HEK293 (cell line): ENCODE data around the gene CRTC3.

Experiments
- CTCF ChIA-PET: fragments of 350-600 bp; formaldehyde crosslinking; extraction: SDS; loops from one replicate; lab custom pipeline; 2021; ENCODE audit warnings: antibody characterized with exemption; lab: Yijun Ruan, JAX
- POLR2A ChIA-PET: fragments of 300-600 bp; formaldehyde crosslinking; extraction: SDS; loops from one replicate; lab custom pipeline; 2020; ENCODE audit warnings: antibody characterized with exemption, inconsistent platforms; lab: Yijun Ruan, JAX
- H3K27ac ChIP-seq: fragments of 200-500 bp; sonication (Bioruptor generic); 2 replicates; pipeline ENCODE4 v1.5.1; 2014; ENCODE audit warnings: low read depth, low read length, control low read depth, inconsistent platforms; ENCODE audit errors: extremely low read depth
- H3K36me3 ChIP-seq, 2 experiments: fragments of 200-500 bp in 1 of 2; sonication (Bioruptor generic) in 1 of 2; 1 replicate in 1 of 2; 2 replicates in 1 of 2; pipeline ENCODE4 v1.5.1; 2014 to 2017; ENCODE audit warnings: inconsistent platforms in 2 of 2, low read length in 2 of 2; ENCODE audit not compliant: control insufficient read depth in 2 of 2, insufficient read depth in 1 of 2
- H3K4me1 ChIP-seq: fragments of 200-500 bp; sonication (Bioruptor generic); 2 replicates; pipeline ENCODE4 v1.5.1; 2014; ENCODE audit warnings: mild to moderate bottlenecking, low read length, inconsistent platforms; ENCODE audit not compliant: control insufficient read depth, insufficient read depth
- H3K4me3 ChIP-seq: 2 replicates; pipeline ENCODE4 v1.5.1; 2011; ENCODE audit warnings: low read depth, mild to moderate bottlenecking, control low read depth, low read length, moderate library complexity
- H3K9me3 ChIP-seq: fragments of 200-500 bp; sonication (Bioruptor generic); 2 replicates; pipeline ENCODE4 v1.5.1; 2014; ENCODE audit warnings: low read depth, low read length, inconsistent platforms; ENCODE audit not compliant: control insufficient read depth, insufficient read depth
- EGR2 ChIP-seq: fragments of 450-650 bp; formaldehyde crosslinking; IDR thresholded peaks from 2 replicates; pipeline ENCODE4 v1.5.1; 2016; ENCODE audit warnings: low read depth, missing biosample characterization, missing genetic modification characterization
- FEZF1 ChIP-seq: fragments of 450-650 bp; formaldehyde crosslinking; IDR thresholded peaks from 2 replicates; pipeline ENCODE4 v1.5.1; 2016; ENCODE audit warnings: missing biosample characterization, missing genetic modification characterization
- GLIS1 ChIP-seq: fragments of 450-650 bp; formaldehyde crosslinking; IDR thresholded peaks from 2 replicates; pipeline ENCODE4 v1.5.1; 2016; ENCODE audit warnings: missing biosample characterization, missing genetic modification characterization
- KLF1 ChIP-seq: fragments of 450-650 bp; formaldehyde crosslinking; IDR thresholded peaks from 2 replicates; pipeline ENCODE4 v1.5.1; 2016; ENCODE audit warnings: missing biosample characterization, missing genetic modification characterization
- KLF7 ChIP-seq: fragments of 450-650 bp; formaldehyde crosslinking; IDR thresholded peaks from 2 replicates; pipeline ENCODE4 v1.5.1; 2016; ENCODE audit warnings: missing biosample characterization, missing genetic modification characterization, borderline replicate concordance
- KLF9 ChIP-seq: fragments of 450-650 bp; formaldehyde crosslinking; IDR thresholded peaks from 2 replicates; pipeline ENCODE4 v1.5.1; 2016; ENCODE audit warnings: missing biosample characterization, missing genetic modification characterization, low read depth
- SP7 ChIP-seq: fragments of 450-650 bp; formaldehyde crosslinking; IDR thresholded peaks from 2 replicates; pipeline ENCODE4 v1.5.1; 2016; ENCODE audit warnings: missing biosample characterization, missing genetic modification characterization
- ZBTB11 ChIP-seq: fragments of 450-650 bp; formaldehyde crosslinking; conservative IDR thresholded peaks from 2 replicates; pipeline ENCODE4 v1.5.1; 2016; ENCODE audit warnings: low read depth, missing biosample characterization, missing genetic modification characterization
- ZNF114 ChIP-seq: fragments of 450-650 bp; formaldehyde crosslinking; IDR thresholded peaks from 2 replicates; pipeline ENCODE4 v1.5.0; 2017; ENCODE audit warnings: missing biosample characterization, missing genetic modification characterization
- ZNF121 ChIP-seq: fragments of 450-650 bp; formaldehyde crosslinking; IDR thresholded peaks from 2 replicates; pipeline ENCODE4 v1.5.1; 2016; ENCODE audit warnings: missing biosample characterization, missing genetic modification characterization
- ZNF175 ChIP-seq: fragments of 450-650 bp; formaldehyde crosslinking; IDR thresholded peaks from 2 replicates; pipeline ENCODE4 v1.5.1; 2016; ENCODE audit warnings: missing biosample characterization, missing genetic modification characterization
- ZNF2 ChIP-seq: fragments of 450-650 bp; formaldehyde crosslinking; IDR thresholded peaks from 2 replicates; pipeline ENCODE4 v1.5.1; 2016; ENCODE audit warnings: missing biosample characterization, missing genetic modification characterization
- ZNF366 ChIP-seq: fragments of 450-650 bp; formaldehyde crosslinking; conservative IDR thresholded peaks from 2 replicates; pipeline ENCODE4 v1.5.1; 2016; ENCODE audit warnings: missing biosample characterization, missing genetic modification characterization
- ZNF423 ChIP-seq: fragments of 450-650 bp; formaldehyde crosslinking; IDR thresholded peaks from 2 replicates; pipeline ENCODE4 v1.5.1; 2016; ENCODE audit warnings: missing biosample characterization, missing genetic modification characterization
- ZNF433 ChIP-seq: fragments of 450-650 bp; formaldehyde crosslinking; IDR thresholded peaks from 2 replicates; pipeline ENCODE4 v1.5.1; 2016; ENCODE audit warnings: missing biosample characterization, missing genetic modification characterization, low read depth
- ZNF48 ChIP-seq: fragments of 450-650 bp; formaldehyde crosslinking; IDR thresholded peaks from 2 replicates; pipeline ENCODE4 v1.5.1; 2016; ENCODE audit warnings: missing biosample characterization, missing genetic modification characterization
- ZNF624 ChIP-seq: fragments of 450-650 bp; formaldehyde crosslinking; IDR thresholded peaks from 2 replicates; pipeline ENCODE4 v1.5.1; 2017; ENCODE audit warnings: missing biosample characterization, missing genetic modification characterization
- ZNF837 ChIP-seq: fragments of 450-650 bp; formaldehyde crosslinking; IDR thresholded peaks from 2 replicates; pipeline ENCODE4 v1.5.1; 2016; ENCODE audit warnings: missing biosample characterization, missing genetic modification characterization
- ZSCAN5A ChIP-seq: fragments of 450-650 bp; formaldehyde crosslinking; IDR thresholded peaks from 2 replicates; pipeline ENCODE4 v1.5.1; 2016; ENCODE audit warnings: missing biosample characterization, missing genetic modification characterization
- ZXDB ChIP-seq: fragments of 450-650 bp; formaldehyde crosslinking; IDR thresholded peaks from 2 replicates; pipeline ENCODE4 v1.5.1; 2016; ENCODE audit warnings: missing biosample characterization, missing genetic modification characterization
- TF ChIP-seq, protein P1 (sequence below): fragments of 450-650 bp; IDR thresholded peaks from 2 replicates; pipeline ENCODE4 v1.5.1; 2018; ENCODE audit warnings: missing biosample characterization, mild to moderate bottlenecking, missing genetic modification characterization

CRTC3 gene

DNA sequence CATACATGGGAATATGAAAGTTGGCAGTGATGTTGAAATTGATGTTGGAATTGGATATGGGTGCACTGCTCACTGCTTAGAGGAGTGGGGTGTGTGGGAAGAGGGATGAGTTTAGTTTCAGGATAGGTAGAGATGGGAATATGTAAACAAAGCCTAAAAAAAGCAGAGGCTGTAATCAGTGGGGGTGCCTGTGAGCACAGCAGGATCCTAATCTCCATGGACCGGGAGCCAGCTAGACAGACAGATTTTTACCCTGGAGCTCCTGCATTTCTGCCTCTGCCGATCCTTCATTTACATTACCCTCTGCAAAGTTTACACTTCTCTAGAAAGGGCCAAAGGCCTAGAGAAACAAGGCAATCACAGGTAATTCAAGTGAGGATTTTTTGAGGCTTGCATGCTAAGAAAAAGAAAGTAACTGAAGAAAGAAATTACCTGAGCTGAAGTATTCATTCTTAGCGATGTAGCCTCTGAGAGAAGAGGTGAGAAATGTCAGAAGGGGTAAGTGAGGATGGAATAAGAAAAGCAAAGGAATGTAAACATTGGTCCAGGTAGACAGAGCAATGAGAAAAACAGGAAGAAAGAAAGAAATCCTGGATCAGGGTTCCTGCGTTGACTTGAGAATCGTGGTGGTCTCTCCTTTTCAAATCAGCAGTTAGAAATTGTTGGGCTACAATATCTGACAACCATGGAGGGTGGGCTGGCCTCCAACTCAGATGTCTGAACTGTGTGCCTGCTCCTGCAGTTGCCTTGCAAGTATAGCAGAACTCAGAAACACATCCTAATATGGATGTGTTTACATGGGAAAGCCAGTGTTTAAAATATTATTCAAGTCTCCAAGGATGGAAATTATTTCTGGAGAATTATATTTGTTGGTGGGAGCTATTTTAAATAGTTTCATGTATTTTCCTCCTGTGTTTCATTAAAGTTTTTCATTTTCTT, 79.8 kb downstream of the CRTC3 start (continued):
- TF ChIP-seq GLIS1 (tag by site-specific recombination) (peak; percentile 87), ZNF366 (tag by site-specific recombination) (no peak)
- TF ChIP-seq, all 188 proteins: peak for 5

- no peak overlapping the region for H3K27ac ChIP-seq
- TF ChIP-seq KLF9 (no peak), ZNF48 (tag by site-specific recombination) (no peak), ZNF121 (no peak), KLF1 (no peak)
- TF ChIP-seq, protein P1, sequence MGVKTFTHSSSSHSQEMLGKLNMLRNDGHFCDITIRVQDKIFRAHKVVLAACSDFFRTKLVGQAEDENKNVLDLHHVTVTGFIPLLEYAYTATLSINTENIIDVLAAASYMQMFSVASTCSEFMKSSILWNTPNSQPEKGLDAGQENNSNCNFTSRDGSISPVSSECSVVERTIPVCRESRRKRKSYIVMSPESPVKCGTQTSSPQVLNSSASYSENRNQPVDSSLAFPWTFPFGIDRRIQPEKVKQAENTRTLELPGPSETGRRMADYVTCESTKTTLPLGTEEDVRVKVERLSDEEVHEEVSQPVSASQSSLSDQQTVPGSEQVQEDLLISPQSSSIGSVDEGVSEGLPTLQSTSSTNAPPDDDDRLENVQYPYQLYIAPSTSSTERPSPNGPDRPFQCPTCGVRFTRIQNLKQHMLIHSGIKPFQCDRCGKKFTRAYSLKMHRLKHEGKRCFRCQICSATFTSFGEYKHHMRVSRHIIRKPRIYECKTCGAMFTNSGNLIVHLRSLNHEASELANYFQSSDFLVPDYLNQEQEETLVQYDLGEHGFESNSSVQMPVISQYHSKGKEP, result no peak
- TF ChIP-seq, all 188 proteins: peak for 0
- Histone ChIP-seq H3K9me3 (no peaks in the 10 kb centered on the region), H3K36me3 (peaks cover 19 to 45% of the 10 kb centered on the region in 2 experiments), H3K4me3 (no peak overlapping the region), H3K4me1 (peaks cover 3% of the 10 kb centered on the region; the same call in 1 of the 2 replicates)
- ChIA-PET POLR2A (interaction anchor here (0.5 kb wide), 1 partner anchor 344 kb away, joined by 5 read pairs; no protein-coding TSS in a partner anchor), CTCF (interaction anchor here (0.7 kb wide), 1 partner anchor 321 kb away, joined by 3 read pairs; no protein-coding TSS in a partner anchor)
Observed at GRCh38 chr15:90610190-90610589, 80.5 kb downstream of the CRTC3 start.

DNA sequence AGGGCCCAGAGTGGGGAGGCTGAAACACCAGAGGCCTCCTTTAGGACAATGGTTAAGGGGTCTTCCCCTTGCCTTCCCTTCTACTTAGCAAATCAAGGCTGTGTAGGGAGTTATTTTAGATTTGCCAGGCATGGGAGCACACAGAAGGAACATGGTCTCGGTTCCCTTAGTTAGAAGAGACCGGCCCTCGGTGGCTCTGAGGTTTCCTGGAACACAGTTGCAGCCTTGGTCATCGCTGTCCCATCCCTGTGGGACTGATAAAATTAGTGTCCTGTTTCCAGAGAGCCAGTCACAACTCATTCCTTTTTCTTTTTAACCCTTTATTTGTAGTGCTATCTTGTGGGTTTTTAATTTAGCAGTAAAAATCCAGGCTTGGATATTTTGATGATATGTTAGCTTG, 81.4 kb downstream of the CRTC3 start:
- peaks cover 25 to 49% of the 10 kb centered on the region in 2 experiments for H3K36me3 ChIP-seq

DNA sequence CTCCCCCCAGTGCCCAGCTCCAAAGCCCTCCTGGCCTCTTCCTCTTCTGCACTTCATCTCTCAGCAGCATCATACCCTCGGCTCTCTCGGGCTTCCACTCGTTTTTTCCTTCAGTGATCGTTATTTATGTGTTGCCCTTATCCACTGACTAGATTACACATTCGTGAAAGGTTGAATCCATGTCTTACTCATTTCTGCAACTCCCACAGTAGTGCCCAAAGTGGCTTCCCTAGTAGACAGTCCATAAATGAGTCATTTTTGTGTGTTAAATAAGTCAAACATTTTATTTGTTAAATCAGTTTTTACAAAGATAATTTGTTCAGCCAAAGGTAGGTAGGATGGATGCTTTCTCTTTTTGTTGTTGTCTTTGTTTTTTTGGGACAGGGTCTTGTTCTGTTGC, 87.4 kb downstream of the CRTC3 start:
- Histone ChIP-seq H3K9me3 (no peaks in the 10 kb centered on the region), H3K4me3 (no peak overlapping the region), H3K4me1 (no peaks in the 10 kb centered on the region)
- POLR2A ChIA-PET, result no interaction called here
- no peak for TF ChIP-seq ZBTB11
- TF ChIP-seq ZNF423, result no peak
- TF ChIP-seq FEZF1 (tag by site-specific recombination), result no peak
- no peak for TF ChIP-seq ZNF175 (tag by site-specific recombination)
- TF ChIP-seq ZNF2 (tag by site-specific recombination), result no peak
- TF ChIP-seq ZXDB (tag by site-specific recombination), result no peak
- TF ChIP-seq EGR2 (tag by site-specific recombination), result no peak
- no peak for TF ChIP-seq ZNF837 (tag by site-specific recombination)
- TF ChIP-seq ZSCAN5A, result no peak
- no peak for TF ChIP-seq ZNF433 (tag by site-specific recombination)
- no peak for TF ChIP-seq ZNF624 (tag by site-specific recombination)
- TF ChIP-seq KLF7 (tag by site-specific recombination), result no peak
- no peak for TF ChIP-seq SP7 (tag by site-specific recombination)
- TF ChIP-seq, all 188 proteins: peak for 0
- CTCF ChIA-PET, result interaction anchor here (0.7 kb wide), 1 partner anchor 77 kb away, joined by 4 read pairs; no protein-coding TSS in a partner anchor
- Histone ChIP-seq H3K36me3 (peaks cover 25 to 64% of the 10 kb centered on the region in 2 experiments), H3K27ac (no peak overlapping the region)

More for the DNA sequence above, 81.4 kb downstream of the CRTC3 start:
- Histone ChIP-seq H3K4me3 (no peak overlapping the region), H3K4me1 (peaks cover 3% of the 10 kb centered on the region; the same call in 1 of the 2 replicates), H3K27ac (no peak overlapping the region), H3K9me3 (no peaks in the 10 kb centered on the region)
- no peak for TF ChIP-seq ZNF114
- ChIA-PET POLR2A (interaction anchor here (0.6 kb wide), 1 partner anchor 75 kb away, joined by 3 read pairs; no protein-coding TSS in a partner anchor), CTCF (no interaction called here)
